ENCODE results near the gene QSOX2. TPM values are rescaled to one million over a fixed set of nuclear protein-coding genes. Genes with fewer than 3 reads are reported as not detected.

Gene QSOX2
- total RNA-seq, 2 donors from 2014 or later, result 7.2 to 13.5 TPM

- Histone ChIP-seq H3K27me3 (replicated peaks; ENCODE audit: insufficient read depth) (no peaks in the 10 kb centered on the region), H3K36me3 (no peaks in the 10 kb centered on the region), H3K9me3 (no peaks in the 10 kb centered on the region), H3K4me3 (no peak overlapping the region), H3K4me1 (ENCODE audit: control insufficient read depth in 1 of 2, low read depth in 2 of 2) (no peaks in the 10 kb centered on the region), H3K27ac (no peak overlapping the region)
- no peak for DNase-seq (ENCODE audit: low spot score)
- TF ChIP-seq CTCF (IDR thresholded peaks at IDR 0.05), result no peak
- no peak for ATAC-seq (ENCODE audit: insufficient number of reproducible peaks, low FRiP score, low read depth)
Measured at GRCh38 chr9:136185596-136186366, 59.8 kb downstream of the QSOX2 start.

- Histone ChIP-seq H3K27me3 (replicated peaks; ENCODE audit: insufficient read depth) (no peaks in the 10 kb centered on the region), H3K4me3 (no peak overlapping the region), H3K27ac (no peak overlapping the region), H3K9me3 (no peaks in the 10 kb centered on the region), H3K36me3 (no peaks in the 10 kb centered on the region), H3K4me1 (ENCODE audit: control insufficient read depth in 1 of 2, low read depth in 2 of 2) (no peaks in the 10 kb centered on the region)
- ATAC-seq (ENCODE audit: insufficient number of reproducible peaks, low FRiP score, low read depth) (no peak), DNase-seq (ENCODE audit: low spot score) (no peak)
- no peak for TF ChIP-seq CTCF (IDR thresholded peaks at IDR 0.05)
Measured at GRCh38 chr9:136185066-136185465, 60.5 kb downstream of the QSOX2 start.

- no peak overlapping the region for H3K27ac ChIP-seq
- no peaks in the 10 kb centered on the region for H3K36me3 ChIP-seq
- H3K4me3 ChIP-seq, result no peak overlapping the region
- DNase-seq (ENCODE audit: low spot score) (no peak), ATAC-seq (ENCODE audit: insufficient number of reproducible peaks, low FRiP score, low read depth) (no peak)
- no peaks in the 10 kb centered on the region for H3K4me1 ChIP-seq (ENCODE audit: control insufficient read depth in 1 of 2, low read depth in 2 of 2)
- no peak for TF ChIP-seq CTCF (IDR thresholded peaks at IDR 0.05)
- H3K27me3 ChIP-seq (replicated peaks; ENCODE audit: insufficient read depth), result no peaks in the 10 kb centered on the region
- no peaks in the 10 kb centered on the region for H3K9me3 ChIP-seq
Measured at GRCh38 chr9:136182850-136183422, 62.7 kb downstream of the QSOX2 start.

GRCh38 chr9:136182420-136182787 is 63.2 kb downstream of the QSOX2 start:
- TF ChIP-seq CTCF (IDR thresholded peaks at IDR 0.05), result no peak
- H3K4me1 ChIP-seq (ENCODE audit: control insufficient read depth in 1 of 2, low read depth in 2 of 2), result no peaks in the 10 kb centered on the region
- H3K36me3 ChIP-seq, result no peaks in the 10 kb centered on the region
- ATAC-seq (ENCODE audit: insufficient number of reproducible peaks, low FRiP score, low read depth), result no peak
- H3K27ac ChIP-seq, result no peak overlapping the region
- DNase-seq (ENCODE audit: low spot score), result no peak
- H3K27me3 ChIP-seq (replicated peaks; ENCODE audit: insufficient read depth), result no peaks in the 10 kb centered on the region
- no peak overlapping the region for H3K4me3 ChIP-seq
- H3K9me3 ChIP-seq, result no peaks in the 10 kb centered on the region

- no peak overlapping the region for H3K4me3 ChIP-seq
- DNase-seq (ENCODE audit: low spot score), result no peak
- no peak for TF ChIP-seq CTCF (IDR thresholded peaks at IDR 0.05)
- H3K9me3 ChIP-seq, result no peaks in the 10 kb centered on the region
- ATAC-seq (ENCODE audit: insufficient number of reproducible peaks, low FRiP score, low read depth), result no peak
- no peaks in the 10 kb centered on the region for H3K4me1 ChIP-seq (ENCODE audit: control insufficient read depth in 1 of 2, low read depth in 2 of 2)
- H3K27ac ChIP-seq, result no peak overlapping the region
- H3K36me3 ChIP-seq, result no peaks in the 10 kb centered on the region
- no peaks in the 10 kb centered on the region for H3K27me3 ChIP-seq (replicated peaks; ENCODE audit: insufficient read depth)
Measured at GRCh38 chr9:136181784-136182419, 63.7 kb downstream of the QSOX2 start.
